ENCODE data around the gene CDC42EP4. TPM values are rescaled to one million over a fixed set of nuclear protein-coding genes. Genes with fewer than 3 reads are reported as not detected.
"Not testable (repeated sequence)": the region's sequence is repeated elsewhere in the genome, so short reads cannot be mapped to it uniquely, and the experiment has no call there.

Gene CDC42EP4
- total RNA-seq, 4 donors from 2014 or later, result 33.8 to 127 (median 97.8) TPM

- DNase-seq, result peak in 2 of 3 donors; percentile 83 to 87
- TF ChIP-seq CTCF (IDR thresholded peaks at IDR 0.05) (no peak), POLR2A (IDR thresholded peaks at IDR 0.05) (peak; percentile 91 to 95)
- Histone ChIP-seq H3K27ac (peak overlapping the region; percentile 81 to 99 (median 98)), H3K4me1 (peaks cover 9 to 45% (median 13%) of the 10 kb centered on the region in 4 donors), H3K36me3 (no peaks in the 10 kb centered on the region), H3K4me3 (peak overlapping the region; percentile 77 to 93 (median 86)), H3K9me3 (no peaks in the 10 kb centered on the region), H3K27me3 (no peaks in the 10 kb centered on the region)
Observed at GRCh38 chr17:73309727-73310596, 1.8 kb downstream of the CDC42EP4 start.

- not testable (repeated sequence) for H3K27me3 ChIP-seq, DNase-seq, H3K9me3 ChIP-seq, H3K36me3 ChIP-seq
- peaks cover 9 to 55% (median 13%) of the 10 kb centered on the region in 4 donors for H3K4me1 ChIP-seq
- peak overlapping the region in 3 of 4 donors; percentile 83 to 93 (median 89) for H3K4me3 ChIP-seq
- peak overlapping the region; percentile 81 to 99 (median 98) for H3K27ac ChIP-seq
Observed at GRCh38 chr17:73308959-73309358, 2.8 kb downstream of the CDC42EP4 start.

GRCh38 chr17:73308017-73308823, 3.6 kb downstream of the CDC42EP4 start:
- Histone ChIP-seq H3K4me1 (peaks cover 9 to 59% (median 13%) of the 10 kb centered on the region in 4 donors), H3K27me3 (no peaks in the 10 kb centered on the region), H3K9me3 (no peaks in the 10 kb centered on the region), H3K4me3 (peak overlapping the region in 3 of 4 donors; percentile 3 to 93 (median 24)), H3K36me3 (no peaks in the 10 kb centered on the region), H3K27ac (peak overlapping the region; percentile 81 to 99 (median 98))
- TF ChIP-seq CTCF (IDR thresholded peaks at IDR 0.05), result no peak
- peak; percentile 42 to 76 for TF ChIP-seq POLR2A (IDR thresholded peaks at IDR 0.05)
- peak; percentile 37 to 93 (median 91) for DNase-seq

- Histone ChIP-seq H3K36me3 (no peaks in the 10 kb centered on the region), H3K9me3 (no peaks in the 10 kb centered on the region), H3K27me3 (no peaks in the 10 kb centered on the region), H3K4me1 (peaks cover 9 to 54% (median 13%) of the 10 kb centered on the region in 4 donors), H3K27ac (peak overlapping the region; percentile 52 to 99 (median 98)), H3K4me3 (peak overlapping the region in 1 of 4 donors; percentile 93)
- DNase-seq, result peak in 1 of 3 donors; percentile 62
- no peak for TF ChIP-seq POLR2A (IDR thresholded peaks at IDR 0.05)
- TF ChIP-seq CTCF (IDR thresholded peaks at IDR 0.05), result no peak
Observed at GRCh38 chr17:73307130-73307529, 4.7 kb downstream of the CDC42EP4 start.

- DNase-seq, result no peak
- H3K4me3 ChIP-seq, result peak overlapping the region in 2 of 4 donors; percentile 41 to 49
- no peaks in the 10 kb centered on the region for H3K27me3 ChIP-seq
- no peaks in the 10 kb centered on the region for H3K36me3 ChIP-seq
- H3K27ac ChIP-seq, result peak overlapping the region; percentile 60 to 99 (median 92)
- no peak for TF ChIP-seq CTCF (IDR thresholded peaks at IDR 0.05)
- H3K4me1 ChIP-seq, result peaks cover 9 to 64% (median 13%) of the 10 kb centered on the region in 4 donors
- H3K9me3 ChIP-seq, result no peaks in the 10 kb centered on the region
Observed at GRCh38 chr17:73305845-73306836, 5.7 kb downstream of the CDC42EP4 start.
